Measurements from ENCODE around the gene INTS11.

- TF ChIP-seq FOXK2 (IDR thresholded peaks at IDR 0.05) = no peak
- no peak for TF ChIP-seq SP1 (IDR thresholded peaks at IDR 0.05)
- no peak for TF ChIP-seq BHLHE40 (IDR thresholded peaks at IDR 0.05; ENCODE audit: borderline replicate concordance)
- no peak for TF ChIP-seq ELF4 (IDR thresholded peaks at IDR 0.05)
- no peak for TF ChIP-seq HDGF (IDR thresholded peaks at IDR 0.05; ENCODE audit: borderline replicate concordance)
- no peak for TF ChIP-seq NFRKB (IDR thresholded peaks at IDR 0.05)
- no peak for TF ChIP-seq TARDBP (IDR thresholded peaks at IDR 0.05)
- no peak for TF ChIP-seq FOXA1 (IDR thresholded peaks at IDR 0.05)
- no peak for TF ChIP-seq LEF1 (IDR thresholded peaks at IDR 0.05; ENCODE audit: borderline replicate concordance)
- no peak for TF ChIP-seq FOXM1 (IDR thresholded peaks at IDR 0.05; ENCODE audit: borderline replicate concordance)
- TF ChIP-seq ZNF384 (IDR thresholded peaks at IDR 0.05) = no peak
- TF ChIP-seq CTBP1 (IDR thresholded peaks at IDR 0.05; ENCODE audit: borderline replicate concordance) = no peak
- no peak for TF ChIP-seq PKNOX1 (IDR thresholded peaks at IDR 0.05)
- no peak for TF ChIP-seq L3MBTL2 (conservative IDR thresholded peaks at IDR 0.05)
Measured at GRCh38 chr1:1264026-1264425, 60.4 kb downstream of the INTS11 start.

Data from HEK293T (cell line).